GM23338 (cell line): ENCODE data around the gene OR10A7.

Experiments
- CREB1 ChIP-seq: fragments of 250-450 bp; sonication (Bioruptor Pico); IDR thresholded peaks from 2 replicates; pipeline ENCODE4 v1.5.0; 2020; ENCODE audit warnings: low read depth, mild to moderate bottlenecking, moderate library complexity
- EZH2 ChIP-seq: fragments of 200-600 bp; sonication (generic); IDR thresholded peaks from one replicate; pipeline ENCODE4 v1.8.0; 2017; ENCODE audit warnings: antibody characterized with exemption, mild to moderate bottlenecking, low read depth; ENCODE audit not compliant: unreplicated experiment
- EZH2phosphoT487 ChIP-seq: fragments of 200-600 bp; sonication (generic); IDR thresholded peaks from one replicate; pipeline ENCODE4 v1.8.1; 2018; ENCODE audit warnings: antibody characterized with exemption; ENCODE audit not compliant: unreplicated experiment
- JUNB ChIP-seq: IDR thresholded peaks from one replicate; pipeline ENCODE4 v1.6.1; 2016; ENCODE audit warnings: antibody characterized with exemption; ENCODE audit not compliant: unreplicated experiment
- NANOG ChIP-seq: IDR thresholded peaks from 2 replicates; pipeline ENCODE4 v1.6.1; 2016; ENCODE audit warnings: antibody characterized with exemption, borderline replicate concordance
- POLR2AphosphoS5 ChIP-seq: IDR thresholded peaks from 2 replicates; pipeline ENCODE4 v1.6.1; 2016; ENCODE audit warnings: antibody characterized with exemption, low read depth
- TF ChIP-seq, protein P1 (sequence below), 2 experiments: fragments of 200-600 bp in 1 of 2; sonication (generic) in 1 of 2; conservative IDR thresholded peaks; 2 replicates each; pipeline versions ENCODE4 v1.5.1 to v1.6.1; 2016 to 2017; ENCODE audit warnings: antibody characterized with exemption in 2 of 2, low read depth in 2 of 2, mild to moderate bottlenecking in 2 of 2, moderate library complexity in 1 of 2
- TF ChIP-seq, protein P2 (sequence below): IDR thresholded peaks from one replicate; pipeline ENCODE4 v1.6.1; 2018; ENCODE audit warnings: antibody characterized with exemption; ENCODE audit not compliant: unreplicated experiment

DNA sequence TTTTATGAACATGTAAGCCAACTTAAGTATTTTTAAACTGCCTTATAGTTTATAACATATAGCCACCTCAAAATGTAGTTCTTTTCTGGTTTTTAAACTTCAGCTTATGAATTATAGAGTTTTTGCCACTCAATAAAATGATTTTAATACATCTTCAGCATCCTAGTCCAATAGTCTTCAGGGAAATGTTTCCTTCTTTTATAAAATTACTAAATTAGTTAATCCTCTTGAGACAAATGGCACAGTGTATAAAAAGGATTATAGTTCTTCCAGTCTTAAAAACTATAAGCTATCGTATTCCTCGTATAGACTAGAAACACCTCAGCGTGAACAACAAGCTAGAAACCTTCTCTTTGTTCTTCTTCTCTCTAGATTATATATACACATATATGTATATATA is 23.5 kb downstream of the OR10A7 start, which contains the start of gene OR6C74:
- TF ChIP-seq, protein P1, sequence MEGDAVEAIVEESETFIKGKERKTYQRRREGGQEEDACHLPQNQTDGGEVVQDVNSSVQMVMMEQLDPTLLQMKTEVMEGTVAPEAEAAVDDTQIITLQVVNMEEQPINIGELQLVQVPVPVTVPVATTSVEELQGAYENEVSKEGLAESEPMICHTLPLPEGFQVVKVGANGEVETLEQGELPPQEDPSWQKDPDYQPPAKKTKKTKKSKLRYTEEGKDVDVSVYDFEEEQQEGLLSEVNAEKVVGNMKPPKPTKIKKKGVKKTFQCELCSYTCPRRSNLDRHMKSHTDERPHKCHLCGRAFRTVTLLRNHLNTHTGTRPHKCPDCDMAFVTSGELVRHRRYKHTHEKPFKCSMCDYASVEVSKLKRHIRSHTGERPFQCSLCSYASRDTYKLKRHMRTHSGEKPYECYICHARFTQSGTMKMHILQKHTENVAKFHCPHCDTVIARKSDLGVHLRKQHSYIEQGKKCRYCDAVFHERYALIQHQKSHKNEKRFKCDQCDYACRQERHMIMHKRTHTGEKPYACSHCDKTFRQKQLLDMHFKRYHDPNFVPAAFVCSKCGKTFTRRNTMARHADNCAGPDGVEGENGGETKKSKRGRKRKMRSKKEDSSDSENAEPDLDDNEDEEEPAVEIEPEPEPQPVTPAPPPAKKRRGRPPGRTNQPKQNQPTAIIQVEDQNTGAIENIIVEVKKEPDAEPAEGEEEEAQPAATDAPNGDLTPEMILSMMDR (conservative IDR thresholded peaks at IDR 0.05; ENCODE audit: low read depth in 2 of 2) = no peak
- TF ChIP-seq JUNB (no peak), POLR2AphosphoS5 (no peak), EZH2 (no peak), CREB1 (no peak), EZH2phosphoT487 (no peak), NANOG (no peak)
- TF ChIP-seq, protein P2, sequence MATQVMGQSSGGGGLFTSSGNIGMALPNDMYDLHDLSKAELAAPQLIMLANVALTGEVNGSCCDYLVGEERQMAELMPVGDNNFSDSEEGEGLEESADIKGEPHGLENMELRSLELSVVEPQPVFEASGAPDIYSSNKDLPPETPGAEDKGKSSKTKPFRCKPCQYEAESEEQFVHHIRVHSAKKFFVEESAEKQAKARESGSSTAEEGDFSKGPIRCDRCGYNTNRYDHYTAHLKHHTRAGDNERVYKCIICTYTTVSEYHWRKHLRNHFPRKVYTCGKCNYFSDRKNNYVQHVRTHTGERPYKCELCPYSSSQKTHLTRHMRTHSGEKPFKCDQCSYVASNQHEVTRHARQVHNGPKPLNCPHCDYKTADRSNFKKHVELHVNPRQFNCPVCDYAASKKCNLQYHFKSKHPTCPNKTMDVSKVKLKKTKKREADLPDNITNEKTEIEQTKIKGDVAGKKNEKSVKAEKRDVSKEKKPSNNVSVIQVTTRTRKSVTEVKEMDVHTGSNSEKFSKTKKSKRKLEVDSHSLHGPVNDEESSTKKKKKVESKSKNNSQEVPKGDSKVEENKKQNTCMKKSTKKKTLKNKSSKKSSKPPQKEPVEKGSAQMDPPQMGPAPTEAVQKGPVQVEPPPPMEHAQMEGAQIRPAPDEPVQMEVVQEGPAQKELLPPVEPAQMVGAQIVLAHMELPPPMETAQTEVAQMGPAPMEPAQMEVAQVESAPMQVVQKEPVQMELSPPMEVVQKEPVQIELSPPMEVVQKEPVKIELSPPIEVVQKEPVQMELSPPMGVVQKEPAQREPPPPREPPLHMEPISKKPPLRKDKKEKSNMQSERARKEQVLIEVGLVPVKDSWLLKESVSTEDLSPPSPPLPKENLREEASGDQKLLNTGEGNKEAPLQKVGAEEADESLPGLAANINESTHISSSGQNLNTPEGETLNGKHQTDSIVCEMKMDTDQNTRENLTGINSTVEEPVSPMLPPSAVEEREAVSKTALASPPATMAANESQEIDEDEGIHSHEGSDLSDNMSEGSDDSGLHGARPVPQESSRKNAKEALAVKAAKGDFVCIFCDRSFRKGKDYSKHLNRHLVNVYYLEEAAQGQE = no peak
